Left renal cortex interstitium (tissue), 4 donors: ENCODE results near the gene CFAP298. TPM values are rescaled to one million over a fixed set of nuclear protein-coding genes. Genes with fewer than 3 reads are reported as not detected.
"Not testable (repeated sequence)": the region's sequence is repeated elsewhere in the genome, so short reads cannot be mapped to it uniquely, and the experiment has no call there.

Source experiments
- DNase-seq, 4 donors: peaks; one replicate each; pipeline ENCODE4 v3.0.0-alpha.2; 2013; ENCODE audit warnings: low read depth in 4 of 4, low spot score in 2 of 4, missing footprints in 1 of 4
- polyA plus RNA-seq, 4 donors: library from polyadenylated mRNA; unstranded; fragments of 120-200 nt; gene quantifications; one replicate each; pipeline ENCODE4 v1.2.1, GENCODE V29; 2013; ENCODE audit not compliant: insufficient read length in 4 of 4

Gene CFAP298, protein sequence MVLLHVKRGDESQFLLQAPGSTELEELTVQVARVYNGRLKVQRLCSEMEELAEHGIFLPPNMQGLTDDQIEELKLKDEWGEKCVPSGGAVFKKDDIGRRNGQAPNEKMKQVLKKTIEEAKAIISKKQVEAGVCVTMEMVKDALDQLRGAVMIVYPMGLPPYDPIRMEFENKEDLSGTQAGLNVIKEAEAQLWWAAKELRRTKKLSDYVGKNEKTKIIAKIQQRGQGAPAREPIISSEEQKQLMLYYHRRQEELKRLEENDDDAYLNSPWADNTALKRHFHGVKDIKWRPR
- polyA plus RNA-seq, result 10 to 100 TPM; 63.4 to 75.6 (median 69.4) TPM

DNA sequence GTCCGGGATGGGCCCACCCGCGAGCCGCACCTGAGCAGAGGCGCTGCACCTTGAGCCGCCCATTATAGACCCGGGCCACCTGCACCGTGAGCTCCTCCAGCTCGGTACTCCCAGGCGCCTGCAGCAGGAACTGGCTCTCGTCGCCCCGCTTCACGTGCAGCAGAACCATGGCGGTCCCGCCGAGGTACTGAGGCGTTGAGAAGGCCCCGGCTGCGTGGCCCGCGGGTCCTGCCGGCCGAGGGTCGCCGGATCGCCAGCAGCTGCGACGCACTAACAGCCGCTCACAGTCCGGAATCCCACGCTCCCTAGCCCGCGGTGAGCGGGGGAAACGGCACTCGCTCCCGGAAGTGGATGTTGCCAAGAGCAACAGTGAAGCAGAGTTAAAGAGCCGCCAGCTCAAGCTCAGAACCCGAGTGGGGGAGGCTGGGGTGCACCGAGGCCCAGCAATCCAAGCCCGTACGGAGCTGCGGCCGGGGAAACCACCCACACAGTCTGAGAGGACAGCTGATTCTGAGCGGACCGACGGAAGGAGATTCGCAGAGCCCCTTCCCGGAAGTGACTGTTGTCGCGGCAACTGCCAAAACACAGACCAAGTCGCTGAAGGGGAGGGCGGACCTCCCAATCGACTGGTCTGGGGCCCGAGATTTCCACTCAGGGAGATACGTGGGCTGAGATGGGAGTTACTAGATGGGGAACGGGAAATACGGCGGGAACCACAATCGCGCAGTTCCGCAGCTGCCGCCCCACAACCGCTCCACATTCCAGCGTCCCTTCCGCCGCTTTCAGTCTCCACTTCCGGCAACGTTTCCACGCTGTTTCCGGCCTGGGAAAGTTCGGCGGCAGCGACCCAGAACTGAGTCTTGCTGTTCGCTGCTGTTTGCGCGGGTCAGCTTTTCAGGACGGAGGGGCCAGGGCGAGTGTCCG lies at the start of gene CFAP298:
Gene CFAP298, minus strand, starts transcription at position 303 of the 924 bp plus-strand sequence. Its CDS starts 134 bp downstream, at position 169.
- DNase-seq, result peak; percentile 82 to 96 (median 90)

DNA sequence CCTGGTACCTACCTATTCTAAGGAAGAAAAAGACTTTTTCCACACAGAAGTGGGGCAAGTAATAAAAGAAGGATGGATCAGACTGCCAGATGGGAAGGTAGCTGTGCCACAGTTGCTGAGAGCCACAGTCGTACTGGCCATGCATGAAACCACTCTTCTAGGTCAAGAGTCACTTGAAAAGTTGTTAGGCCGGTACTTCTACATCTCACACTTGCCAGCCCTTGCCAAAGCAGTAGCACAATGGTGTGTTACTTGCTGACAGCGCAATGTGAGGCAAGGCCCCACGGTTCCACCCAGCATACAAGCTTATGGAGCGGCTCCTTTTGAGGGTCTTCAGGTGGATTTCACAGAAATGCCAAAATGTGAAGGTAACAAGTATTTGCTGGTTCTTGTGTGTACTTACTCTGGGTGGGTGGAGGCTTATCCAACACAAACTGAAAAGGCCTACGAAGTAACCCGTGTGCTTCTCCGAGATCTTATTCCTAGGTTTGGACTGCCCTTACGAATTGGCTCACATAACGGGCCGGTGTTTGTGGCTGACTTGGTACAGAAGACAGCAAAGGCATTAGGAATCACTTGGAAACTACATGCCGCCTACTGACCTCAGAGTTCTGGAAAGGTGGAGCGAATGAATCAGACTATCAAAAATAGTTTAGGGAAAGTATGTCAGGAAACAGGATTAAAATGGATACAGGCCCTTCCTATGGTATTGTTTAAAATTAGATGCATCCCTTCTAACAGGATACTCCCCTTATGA lies 49.0 kb upstream of the CFAP298 start:
- not testable (repeated sequence) for DNase-seq

DNA sequence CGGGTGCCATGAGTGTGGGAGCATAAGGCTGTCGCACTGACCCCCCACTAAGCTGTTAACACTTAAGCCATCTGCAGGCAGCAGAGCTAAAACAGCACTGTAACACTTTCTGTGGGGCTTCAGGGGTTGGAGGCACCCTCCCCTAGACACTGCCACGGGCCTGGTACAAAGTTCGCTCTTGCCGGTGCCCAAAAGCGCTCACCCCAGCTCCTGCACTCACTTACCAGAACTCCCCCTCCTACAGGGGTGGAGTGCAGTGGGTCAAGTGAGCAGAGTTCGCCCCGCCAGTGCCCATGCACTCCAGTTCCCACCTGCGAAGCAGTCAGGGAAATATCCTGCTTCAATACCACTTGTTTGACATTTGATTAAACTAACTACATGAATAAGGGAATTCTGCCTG lies 46.3 kb upstream of the CFAP298 start:
- DNase-seq, result no peak

DNA sequence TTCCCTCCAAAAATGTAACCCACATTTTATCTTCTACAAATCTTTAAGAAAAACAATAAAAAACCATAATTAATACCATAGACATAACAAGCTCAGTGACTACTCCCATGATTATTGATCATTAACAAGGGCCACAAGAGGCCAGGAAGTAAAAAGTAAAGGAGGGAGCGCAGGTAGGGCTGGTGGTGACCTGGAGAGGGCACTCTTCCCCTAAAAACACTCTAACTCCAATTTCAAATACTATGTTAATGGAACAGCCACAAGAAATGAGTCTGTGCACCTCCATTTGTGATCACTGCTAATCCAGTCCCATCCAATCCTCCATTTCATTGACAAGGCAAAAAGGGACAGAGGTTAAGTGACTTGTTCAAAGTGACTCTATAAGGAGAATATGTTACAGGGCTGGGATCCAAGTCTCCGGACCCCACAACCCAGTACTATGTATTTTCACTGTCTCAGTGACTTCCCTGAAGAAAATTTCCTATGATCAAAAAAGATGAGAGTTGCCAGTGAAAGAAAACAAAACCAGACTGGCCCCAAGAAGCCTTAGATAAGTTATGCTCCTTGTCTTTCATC lies 41.2 kb upstream of the CFAP298 start:
- DNase-seq, result no peak

DNA sequence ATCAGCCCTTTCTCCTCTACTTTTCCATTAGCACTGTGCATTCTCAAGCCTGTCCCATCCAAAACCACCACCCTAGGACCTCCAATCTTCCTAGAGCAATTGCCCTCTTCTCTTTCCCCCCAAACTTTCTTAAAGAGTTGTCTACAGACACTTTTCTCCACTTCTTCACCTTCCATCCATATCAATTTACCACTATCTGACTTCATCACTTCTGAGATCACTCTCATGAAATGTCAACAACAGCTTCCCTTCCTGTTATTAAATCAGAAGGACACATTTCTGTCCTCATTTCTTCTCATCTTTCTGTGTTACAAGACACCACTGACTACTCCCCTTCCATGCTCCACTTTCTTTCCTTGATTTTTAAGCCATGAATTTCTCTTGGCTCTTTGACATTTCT lies 36.0 kb upstream of the CFAP298 start:
- DNase-seq, result no peak

DNA sequence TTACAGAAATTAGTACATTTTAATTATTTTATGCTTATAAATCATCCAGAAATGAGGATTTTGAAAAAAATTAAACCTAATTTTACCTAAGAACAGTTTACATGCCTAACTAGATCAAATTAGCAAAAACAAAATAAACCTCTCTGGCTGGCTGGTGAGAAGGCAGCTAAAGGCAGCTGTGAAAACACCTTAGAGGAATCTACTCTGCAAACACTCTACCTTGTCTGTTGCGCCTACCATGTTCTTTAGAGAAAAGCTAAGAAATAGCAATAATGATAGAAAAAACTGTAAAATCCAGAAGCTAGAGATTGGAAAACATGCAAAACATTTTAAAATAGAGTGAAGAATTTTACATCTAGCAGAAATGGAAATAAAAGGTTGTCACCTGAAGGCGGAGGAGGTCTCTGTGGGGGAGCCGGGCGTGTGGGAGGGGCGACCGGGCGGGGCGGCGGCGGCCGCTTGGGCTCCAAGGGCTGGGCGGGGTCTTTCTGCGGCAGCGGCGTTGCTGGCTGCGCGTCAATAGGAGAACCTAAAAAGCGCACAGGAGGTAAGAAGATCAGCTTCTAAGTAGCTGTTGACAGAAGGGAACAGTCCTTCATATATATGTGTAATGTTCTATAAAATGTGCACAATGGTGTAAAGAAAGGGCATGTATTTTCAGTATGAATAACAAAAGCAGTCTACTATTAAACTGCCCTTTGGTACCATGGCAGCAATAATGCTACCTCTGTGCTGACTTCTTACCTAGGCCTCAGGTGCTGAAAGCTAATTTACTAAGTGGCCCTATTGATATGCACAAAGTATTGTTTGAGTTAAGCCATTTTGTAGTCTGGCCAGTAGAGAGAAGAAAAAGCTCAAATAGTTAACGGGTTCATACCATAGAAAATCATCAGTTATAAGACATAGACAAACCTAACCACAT lies 33.3 kb upstream of the CFAP298 start:
- DNase-seq, result no peak

DNA sequence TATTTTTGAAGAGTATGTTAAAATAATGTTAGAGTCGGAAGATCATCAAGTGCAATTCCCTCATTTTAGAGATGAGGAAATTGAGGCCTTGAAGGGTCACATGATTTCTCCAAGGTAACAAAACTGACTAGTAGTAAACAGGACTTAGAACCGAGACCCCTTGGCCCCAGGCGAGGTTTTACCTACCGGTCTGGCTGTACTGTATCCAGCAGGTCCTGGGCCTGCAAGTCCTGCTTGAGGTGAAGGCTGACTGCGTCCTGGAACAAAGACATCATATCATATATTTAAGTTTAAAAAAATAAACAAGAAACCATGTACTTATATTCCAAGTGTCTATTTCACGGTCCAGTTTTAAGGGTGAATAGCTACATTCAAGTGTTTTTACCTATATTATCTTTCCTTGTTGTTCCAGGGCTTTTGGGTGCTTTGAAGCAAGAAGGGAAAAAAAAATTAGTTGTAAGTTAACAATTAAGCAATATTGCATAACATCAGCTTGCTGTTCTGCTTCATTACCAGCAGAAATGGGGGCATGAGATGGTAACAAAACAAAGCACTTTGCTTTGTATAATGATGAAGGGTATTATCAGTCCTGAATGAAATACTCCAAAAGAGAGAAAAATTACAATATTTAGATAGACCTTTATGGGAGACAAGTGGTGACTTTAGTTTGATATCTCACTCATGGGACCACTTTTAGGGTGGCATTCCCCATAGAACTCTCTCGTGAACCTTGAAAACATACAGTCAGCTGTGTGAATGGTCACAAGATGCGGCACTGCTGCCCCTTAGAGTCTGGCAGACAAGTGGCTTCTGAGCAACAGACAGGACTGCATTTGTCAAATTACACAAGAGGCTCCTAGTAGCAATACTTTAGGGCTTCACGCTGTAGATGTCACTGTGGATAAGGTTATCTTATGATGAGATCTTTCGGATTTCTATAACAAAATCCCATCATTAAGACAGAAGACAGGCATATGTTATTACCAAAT lies 29.8 kb upstream of the CFAP298 start:
- no peak for DNase-seq

DNA sequence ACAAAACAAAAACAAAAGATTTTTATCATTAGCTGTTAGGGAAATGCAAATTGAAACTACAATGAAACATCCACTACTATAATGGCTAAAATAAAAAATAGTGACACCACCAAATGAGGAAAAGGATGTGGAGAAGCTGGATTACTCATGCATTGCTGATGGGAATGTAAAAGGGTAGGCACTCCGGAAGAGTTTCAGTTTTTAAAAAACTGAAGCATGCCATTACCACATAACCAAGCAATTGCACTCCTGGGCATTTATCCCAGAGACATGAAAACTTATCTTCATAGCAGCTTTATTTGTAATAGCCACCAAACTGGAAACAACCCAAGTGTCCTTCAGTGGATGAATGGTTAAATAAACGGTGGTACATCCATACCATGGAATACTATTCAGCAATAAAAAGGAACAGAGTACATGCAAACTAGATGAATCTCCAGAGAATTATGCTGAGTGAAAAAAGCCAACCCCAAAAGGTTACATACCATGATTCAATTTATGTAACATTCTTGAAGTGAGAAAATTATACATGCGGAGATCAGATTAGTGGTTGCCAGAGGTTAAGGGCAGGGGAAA lies 14.5 kb upstream of the CFAP298 start:
- no peak for DNase-seq

DNA sequence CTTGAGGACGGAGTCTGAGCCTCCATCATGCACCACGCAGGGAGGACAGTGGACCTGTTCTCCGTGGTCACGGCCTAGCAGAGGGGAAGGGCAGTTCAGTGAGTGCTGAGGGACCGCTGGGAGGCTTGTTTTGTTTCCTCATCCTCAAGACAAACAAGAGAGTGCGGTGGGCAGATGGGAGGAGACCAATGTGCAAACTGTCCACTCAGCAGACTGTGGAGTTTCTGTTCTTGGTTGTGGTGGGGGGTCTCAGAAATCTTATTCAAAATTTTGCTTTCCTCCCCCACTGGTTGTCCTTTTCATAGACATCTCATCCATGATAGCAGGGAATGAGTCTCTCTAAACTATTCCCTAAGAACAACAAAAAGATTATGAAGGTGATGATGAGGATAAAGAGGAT lies 6.0 kb upstream of the CFAP298 start:
- not testable (repeated sequence) for DNase-seq

DNA sequence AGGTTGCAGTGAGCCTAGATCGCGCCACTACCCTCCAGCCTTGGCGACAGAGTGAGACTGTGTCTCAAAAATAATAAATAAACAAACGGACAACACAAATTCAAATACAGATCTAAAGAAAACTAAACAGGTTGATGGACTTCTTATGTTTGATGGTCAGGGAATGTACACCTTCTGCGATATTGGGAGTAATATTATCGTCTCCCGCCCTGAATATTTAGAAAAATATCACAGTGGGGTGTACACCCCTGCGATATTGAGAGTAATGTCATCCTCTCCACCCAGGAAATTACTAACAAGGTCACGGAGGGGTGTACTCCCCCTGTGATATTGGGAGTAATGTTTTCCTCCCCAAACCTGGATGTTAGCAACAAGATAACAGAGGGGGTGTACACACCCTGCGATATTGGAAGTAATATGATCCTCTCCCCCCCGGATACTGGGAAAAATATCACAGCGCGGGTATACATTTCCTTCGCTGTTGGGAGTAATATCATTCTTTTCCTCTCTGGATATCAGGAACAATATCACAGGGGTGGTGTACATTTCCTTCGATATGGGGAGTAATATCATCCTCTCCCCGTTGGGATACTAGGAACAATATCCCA lies 1.4 kb upstream of the CFAP298 start:
- no peak for DNase-seq

DNA sequence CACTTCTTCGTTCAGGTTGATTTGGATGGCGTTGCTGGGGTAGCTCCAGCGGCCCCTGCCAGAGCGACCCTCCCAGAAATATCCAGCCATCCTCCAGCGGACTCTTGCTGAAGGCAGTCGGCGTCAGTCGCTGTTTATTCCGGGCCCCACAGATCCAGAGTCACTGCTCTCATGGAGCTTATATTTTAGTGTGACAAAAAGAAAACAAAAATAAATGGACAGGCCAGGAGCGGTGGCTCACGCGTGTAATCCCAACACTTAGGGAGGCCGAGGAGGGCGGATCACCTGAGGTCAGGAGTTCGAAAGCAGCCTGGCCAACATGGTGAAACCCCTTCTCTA lies 791 bp upstream of the CFAP298 start:
- DNase-seq, result no peak

DNA sequence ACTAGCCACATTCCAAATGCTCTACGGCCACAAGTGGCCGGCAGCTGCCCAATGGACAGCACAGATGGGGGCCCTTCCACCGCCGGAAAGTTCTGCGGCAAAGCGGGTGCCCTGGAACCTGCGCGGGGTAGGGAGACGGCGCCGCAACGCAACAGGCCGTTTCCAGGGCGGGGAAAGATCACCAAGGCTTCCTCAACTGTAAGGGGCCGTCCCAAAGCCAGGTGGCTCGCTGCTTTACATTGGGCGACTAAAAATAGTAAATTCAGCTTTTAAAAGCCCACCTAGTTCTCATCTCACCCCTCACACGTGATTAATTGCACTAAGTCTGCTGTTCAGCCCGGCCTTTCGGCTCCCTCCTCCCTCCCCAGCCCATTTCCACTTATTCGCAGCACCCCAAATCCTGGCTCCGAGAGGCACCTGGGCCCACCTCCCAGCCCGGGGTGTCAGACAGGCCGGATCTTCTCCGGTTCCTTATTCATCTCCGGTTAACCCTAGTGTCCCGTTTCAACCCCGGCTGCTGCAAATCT lies 643 bp downstream of the CFAP298 start:
- no peak for DNase-seq

DNA sequence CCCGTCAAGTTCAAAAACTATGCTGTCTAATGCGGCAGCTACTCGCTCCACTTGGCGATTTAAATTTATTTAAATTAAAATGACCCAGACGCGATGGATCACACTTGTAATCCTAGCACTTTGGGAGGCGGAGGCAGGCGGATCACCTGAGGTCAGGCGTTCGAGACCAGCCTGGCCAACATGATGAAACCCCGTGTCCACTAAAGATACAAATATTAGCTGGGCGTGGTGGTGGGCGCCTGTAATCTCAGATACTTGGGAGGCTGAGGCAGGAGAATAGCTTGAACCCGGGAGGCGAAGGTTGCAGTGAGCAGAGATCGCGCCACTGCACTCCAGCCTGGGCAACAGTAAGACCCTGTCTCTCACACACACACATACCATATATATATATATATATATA lies 1.2 kb downstream of the CFAP298 start:
- DNase-seq, result not testable (repeated sequence)

DNA sequence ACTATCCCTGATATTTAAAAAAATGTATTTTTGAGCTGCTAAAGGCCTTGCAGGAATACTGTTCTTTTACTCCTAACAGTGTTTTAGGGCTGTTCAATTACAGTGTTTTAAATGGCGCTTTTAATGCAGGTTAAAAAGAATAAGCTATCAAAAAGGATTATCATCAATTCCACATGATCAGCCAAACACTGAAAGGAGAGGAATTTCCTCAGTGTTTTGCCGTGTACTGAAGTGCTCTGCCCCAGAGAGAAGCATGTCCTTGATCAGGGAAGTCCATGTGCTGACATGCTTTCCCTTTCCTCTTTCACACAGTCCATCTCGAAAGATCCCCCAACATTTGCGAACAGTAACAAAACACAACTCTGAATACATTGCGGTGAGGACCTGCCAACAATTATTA lies 3.3 kb downstream of the CFAP298 start:
- no peak for DNase-seq

DNA sequence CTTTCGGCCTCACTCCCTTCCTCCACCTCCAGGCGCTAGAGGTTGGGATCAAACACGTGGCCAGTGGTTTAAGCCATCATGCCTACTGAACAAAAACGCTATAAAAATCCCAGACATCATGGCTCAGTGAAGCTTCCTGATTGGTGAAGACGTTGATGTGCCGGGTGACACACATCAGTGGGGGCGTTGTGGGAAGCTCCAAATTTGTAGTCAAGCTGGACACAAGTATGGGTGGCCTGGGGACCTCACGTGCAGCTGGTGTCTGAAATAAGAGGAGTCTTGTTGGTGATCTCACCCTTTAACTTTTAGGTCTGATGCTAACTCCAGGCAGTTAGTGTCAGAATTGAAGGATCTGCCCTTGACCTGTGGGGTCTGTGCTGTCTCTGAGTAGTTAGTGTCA lies 6.7 kb downstream of the CFAP298 start:
- DNase-seq, result no peak

DNA sequence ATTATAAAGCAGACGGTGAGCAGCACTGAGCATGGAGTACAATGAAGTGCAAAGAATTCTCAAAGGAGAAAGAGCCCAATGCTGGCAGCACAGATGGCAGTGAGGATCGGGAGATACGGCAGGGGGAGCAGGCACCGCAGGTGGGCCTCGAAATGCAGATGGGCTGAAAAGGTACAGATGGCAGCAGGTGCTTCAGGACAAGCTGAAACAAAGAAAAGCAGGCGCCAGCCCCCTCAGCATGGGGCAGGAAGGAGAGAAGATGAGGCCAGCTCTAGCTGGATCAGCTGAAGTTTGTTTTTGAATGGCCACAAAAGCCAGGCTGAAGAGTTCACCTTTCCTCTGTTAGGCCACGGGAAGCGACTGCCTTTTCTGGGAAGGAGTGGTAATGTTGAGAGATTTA lies 7.7 kb downstream of the CFAP298 start:
- no peak for DNase-seq

DNA sequence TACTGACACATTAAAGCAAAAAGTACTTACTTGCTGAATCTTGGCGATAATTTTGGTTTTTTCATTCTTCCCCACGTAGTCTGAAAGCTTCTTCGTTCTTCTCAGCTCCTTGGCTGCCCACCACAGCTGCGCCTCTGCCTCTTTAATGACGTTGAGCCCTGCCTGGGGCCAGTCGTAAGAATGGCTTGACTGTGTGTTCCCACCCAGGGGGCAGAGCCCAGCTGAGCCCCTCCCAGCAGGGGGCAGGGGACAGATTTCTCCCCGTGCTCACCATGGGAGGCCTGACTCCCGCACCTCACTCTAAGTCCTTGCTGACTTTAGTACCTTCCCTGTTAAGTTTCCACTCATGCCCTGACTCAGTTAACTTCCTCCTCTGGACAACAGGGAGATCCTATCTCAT lies 9.0 kb downstream of the CFAP298 start:
- DNase-seq, result no peak

DNA sequence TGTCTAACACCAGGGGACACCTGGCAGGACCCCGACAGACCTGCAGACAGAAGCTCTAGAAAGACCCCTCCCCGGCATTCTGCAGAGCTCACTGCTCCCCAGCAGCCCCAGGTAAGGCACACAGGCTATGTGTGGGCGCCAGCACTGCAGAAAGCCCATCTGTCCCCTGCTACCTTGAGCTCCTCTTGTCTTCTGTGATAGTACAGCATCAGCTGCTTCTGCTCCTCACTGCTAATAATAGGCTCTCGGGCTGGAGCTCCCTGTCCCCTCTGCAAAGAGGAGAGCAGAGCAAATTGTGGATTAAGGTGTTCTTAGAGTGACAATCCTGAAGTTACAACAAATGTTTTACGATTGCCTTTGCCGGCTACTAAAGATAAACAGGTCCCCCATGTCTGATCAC lies 10.1 kb downstream of the CFAP298 start:
- DNase-seq, result no peak
